NT2/D1 (cell line): Measurements from ENCODE around the gene WIZ.

Source experiments
- SUZ12 ChIP-seq: IDR thresholded peaks from 2 replicates; pipeline ENCODE4 v1.6.1; 2011; ENCODE audit not compliant: insufficient read length, insufficient read depth; ENCODE audit errors: extremely low read depth
- YY1 ChIP-seq: IDR thresholded peaks from 2 replicates; pipeline ENCODE4 v1.6.1; 2011; ENCODE audit not compliant: insufficient read length, insufficient read depth
- ZNF274 ChIP-seq: IDR thresholded peaks from 2 replicates; pipeline ENCODE4 v1.6.1; 2011; ENCODE audit warnings: mild to moderate bottlenecking, low read depth, low read length

DNA sequence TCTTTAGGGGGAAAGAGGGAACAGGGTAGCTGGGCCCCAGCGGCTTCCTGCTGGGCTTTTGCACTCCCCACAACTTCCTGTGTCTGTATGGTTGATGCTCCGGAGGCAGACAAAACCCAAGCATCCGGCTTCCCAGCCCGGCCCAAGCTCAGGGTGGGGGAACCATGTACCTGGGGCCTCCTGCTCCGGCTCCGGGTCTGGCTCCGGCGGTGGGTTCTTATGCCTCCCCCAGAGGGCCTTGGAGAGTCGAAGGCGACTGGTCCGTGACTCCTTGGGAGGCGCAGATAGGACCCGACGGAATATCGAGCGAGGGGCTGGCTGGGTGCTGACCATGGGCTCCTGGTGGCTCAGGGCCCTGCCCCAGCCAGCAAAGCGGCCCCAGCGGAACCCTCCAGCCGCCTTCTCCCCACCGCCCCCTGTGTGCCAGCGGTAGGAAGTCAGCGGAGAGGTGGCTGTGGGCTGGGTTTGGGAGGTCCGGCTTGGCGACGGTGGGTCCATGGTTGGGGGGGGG, 14.2 kb upstream of the WIZ start:
- TF ChIP-seq ZNF274 (no peak), YY1 (no peak), SUZ12 (no peak)
